Activated CD4-positive, alpha-beta T cell treated with anti-CD3 and anti-CD28 coated beads, Interleukin-2, amount 50 U/mL, for 1 hour (primary cell): ENCODE data around the gene MEF2C.
A peak's percentile ranks its signal among the peaks of the same experiment; 100 is the strongest.

ENCODE experiments used
- DNase-seq: peaks from one replicate; pipeline ENCODE4 v3.0.0-alpha.2; 2020

The MEF2C gene

GRCh38 chr5:88708682-88709398 lies 174.1 kb downstream of the MEF2C start:
- DNase-seq = no peak

- DNase-seq = no peak
Measured at GRCh38 chr5:88708021-88708420, 175.0 kb downstream of the MEF2C start.

GRCh38 chr5:88707216-88707965 lies 175.6 kb downstream of the MEF2C start:
- DNase-seq = no peak

- no peak for DNase-seq
Measured at GRCh38 chr5:88702332-88702731, 180.7 kb downstream of the MEF2C start.

- no peak for DNase-seq
Measured at GRCh38 chr5:88700121-88700520, 182.9 kb downstream of the MEF2C start.

GRCh38 chr5:88698290-88698689 lies 184.7 kb downstream of the MEF2C start:
- no peak for DNase-seq

- DNase-seq = no peak
Measured at GRCh38 chr5:88696466-88696865, 186.5 kb downstream of the MEF2C start.

GRCh38 chr5:88695931-88696330 lies 187.1 kb downstream of the MEF2C start:
- DNase-seq = no peak

- no peak for DNase-seq
Measured at GRCh38 chr5:88695232-88695631, 187.8 kb downstream of the MEF2C start.

GRCh38 chr5:88694023-88694679 lies 188.8 kb downstream of the MEF2C start:
- DNase-seq = no peak

- no peak for DNase-seq
Measured at GRCh38 chr5:88693071-88693932, 189.7 kb downstream of the MEF2C start.

GRCh38 chr5:88691945-88692868 lies 190.8 kb downstream of the MEF2C start:
- DNase-seq = no peak

GRCh38 chr5:88691230-88691582 lies 191.8 kb downstream of the MEF2C start:
- no peak for DNase-seq

GRCh38 chr5:88690409-88691229 lies 192.4 kb downstream of the MEF2C start:
- DNase-seq = peak; percentile 59

- DNase-seq = no peak
Measured at GRCh38 chr5:88689668-88690408, 193.1 kb downstream of the MEF2C start.

GRCh38 chr5:88688984-88689667 lies 193.9 kb downstream of the MEF2C start:
- no peak for DNase-seq

GRCh38 chr5:88688156-88688983 lies 194.6 kb downstream of the MEF2C start:
- no peak for DNase-seq

- DNase-seq = no peak
Measured at GRCh38 chr5:88687373-88687911, 195.5 kb downstream of the MEF2C start.
